ENCODE data around the gene COL3A1.

The COL3A1 gene

DNA sequence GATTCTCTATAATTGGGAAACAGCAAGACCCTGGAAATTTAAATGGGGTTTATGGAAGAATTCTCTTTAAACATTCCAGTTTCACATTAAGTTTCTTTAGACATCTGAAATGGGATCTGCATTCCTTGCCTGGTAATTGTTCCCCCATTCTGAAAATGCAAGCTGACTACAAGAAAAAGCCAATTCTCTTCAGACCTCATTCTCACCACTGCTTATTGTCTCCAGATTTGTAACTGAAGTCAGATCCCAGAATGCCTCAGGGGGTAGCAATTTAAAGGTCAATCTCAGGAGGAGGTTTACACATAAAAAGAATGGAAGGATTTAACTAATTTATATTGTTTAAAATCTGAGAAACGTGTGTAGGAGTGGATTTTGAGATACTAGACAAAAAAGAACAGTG is 41.2 kb downstream of the COL3A1 start:
- FAIRE-seq = no peak
- DNase-seq (ENCODE audit: low spot score) = no peak

DNA sequence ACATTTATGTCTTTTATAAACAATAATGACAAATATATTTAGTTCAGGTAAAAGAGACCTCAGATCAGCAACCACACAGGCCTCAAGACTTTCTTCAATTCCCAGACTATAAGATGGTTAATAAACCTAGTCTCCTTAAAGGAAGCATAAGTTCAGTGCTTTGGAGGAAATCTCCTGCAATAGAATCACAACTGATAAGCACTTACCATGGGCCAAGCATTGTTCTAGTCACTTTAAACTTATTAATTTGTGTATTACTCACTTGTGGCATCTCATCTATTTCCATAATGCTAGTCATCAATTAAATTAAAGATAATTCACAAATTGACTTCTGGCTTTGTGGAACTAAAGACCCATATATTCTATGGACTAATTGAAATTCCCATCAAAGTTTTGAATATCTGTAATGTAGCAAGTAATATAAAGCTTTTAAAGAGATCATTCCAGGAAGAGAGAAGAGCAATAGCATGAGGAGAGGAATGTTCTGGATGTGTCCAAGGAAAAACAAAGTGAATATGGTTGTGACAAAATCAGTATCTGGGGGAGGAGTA is 42.2 kb downstream of the COL3A1 start:
- DNase-seq (ENCODE audit: low spot score) (no peak), FAIRE-seq (no peak)

DNA sequence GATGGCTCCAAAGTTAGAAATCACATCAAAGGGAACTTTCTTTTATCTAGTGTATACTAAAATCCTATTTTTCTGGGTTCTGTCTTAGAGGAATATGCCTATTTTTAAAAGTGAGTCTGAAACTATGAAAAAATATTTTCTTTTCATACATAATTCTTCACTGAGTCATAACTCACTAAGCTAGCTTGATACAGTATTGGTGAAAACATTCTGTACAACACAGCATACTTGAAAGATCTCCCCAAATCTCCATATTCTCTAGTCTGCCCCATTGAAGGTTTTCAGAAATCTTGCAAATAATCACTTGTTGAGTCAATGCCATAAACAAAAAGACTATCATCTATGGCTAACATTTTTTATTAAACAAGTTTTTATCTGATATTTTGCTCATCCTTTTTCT is 44.5 kb downstream of the COL3A1 start:
- DNase-seq (ENCODE audit: low spot score) = no peak
- FAIRE-seq = no peak

DNA sequence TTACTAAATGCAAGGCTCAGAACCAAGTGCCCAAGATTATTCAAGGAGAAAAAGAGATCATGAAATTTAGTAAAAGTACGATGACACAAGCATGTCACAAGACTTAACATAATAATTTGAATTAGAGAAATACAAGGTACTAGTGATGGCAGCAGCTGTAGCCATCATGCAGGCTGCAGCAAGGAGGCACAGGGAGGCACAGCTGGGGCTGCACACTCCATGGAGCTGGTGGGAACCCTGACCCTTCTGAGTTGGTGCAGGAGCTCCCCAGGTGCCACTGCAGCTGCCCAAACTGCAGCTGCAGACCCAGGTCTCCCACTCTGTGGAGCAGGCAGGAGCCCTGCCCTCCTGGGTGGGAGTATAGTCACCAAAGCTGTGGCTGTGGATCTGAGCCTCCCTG is 46.0 kb downstream of the COL3A1 start:
- no peak for FAIRE-seq

DNA sequence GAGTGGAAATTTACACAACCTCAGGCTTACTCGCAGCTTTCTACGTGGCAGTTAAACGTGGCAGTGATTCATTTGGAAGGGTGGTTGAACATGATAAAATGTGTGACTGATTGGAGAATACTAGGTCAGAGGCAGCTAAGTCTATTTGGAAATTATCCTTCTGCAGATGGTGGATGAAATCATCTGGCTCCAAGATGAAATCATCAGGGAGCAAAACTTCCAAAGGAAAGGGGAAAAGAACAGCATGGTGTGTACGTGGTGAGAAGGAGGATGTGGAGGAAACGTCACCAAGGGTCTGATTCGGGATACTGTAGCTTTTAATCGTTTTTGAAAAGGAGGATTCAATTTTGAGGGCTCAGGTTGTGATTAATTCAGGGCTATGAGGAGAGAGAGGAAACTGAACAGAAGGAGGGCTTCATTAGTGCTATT is 47.9 kb downstream of the COL3A1 start:
- FAIRE-seq (no peak), DNase-seq (ENCODE audit: low spot score) (no peak)

More for the DNA sequence above, 46.0 kb downstream of the COL3A1 start:
- DNase-seq (ENCODE audit: low spot score) = no peak

DNA sequence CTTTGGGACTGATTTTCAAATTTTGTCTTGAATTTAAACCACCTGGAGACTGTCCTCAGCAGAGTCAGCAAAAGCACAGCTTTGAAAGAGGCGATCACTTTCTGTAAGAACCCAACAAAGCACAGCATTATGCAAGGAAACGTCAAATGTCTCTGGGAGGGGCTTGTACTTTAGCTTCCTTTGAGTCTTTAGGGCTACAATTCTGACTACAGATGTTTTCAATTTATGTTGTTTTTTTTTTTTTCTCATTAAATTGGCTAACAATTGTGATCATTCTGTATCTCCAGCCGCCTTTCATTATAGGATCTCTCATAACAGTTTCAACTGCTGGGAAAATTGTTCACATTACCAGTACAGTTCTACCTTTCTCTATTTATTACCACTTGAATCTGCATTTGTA is 48.3 kb downstream of the COL3A1 start:
- FAIRE-seq = no peak

DNA sequence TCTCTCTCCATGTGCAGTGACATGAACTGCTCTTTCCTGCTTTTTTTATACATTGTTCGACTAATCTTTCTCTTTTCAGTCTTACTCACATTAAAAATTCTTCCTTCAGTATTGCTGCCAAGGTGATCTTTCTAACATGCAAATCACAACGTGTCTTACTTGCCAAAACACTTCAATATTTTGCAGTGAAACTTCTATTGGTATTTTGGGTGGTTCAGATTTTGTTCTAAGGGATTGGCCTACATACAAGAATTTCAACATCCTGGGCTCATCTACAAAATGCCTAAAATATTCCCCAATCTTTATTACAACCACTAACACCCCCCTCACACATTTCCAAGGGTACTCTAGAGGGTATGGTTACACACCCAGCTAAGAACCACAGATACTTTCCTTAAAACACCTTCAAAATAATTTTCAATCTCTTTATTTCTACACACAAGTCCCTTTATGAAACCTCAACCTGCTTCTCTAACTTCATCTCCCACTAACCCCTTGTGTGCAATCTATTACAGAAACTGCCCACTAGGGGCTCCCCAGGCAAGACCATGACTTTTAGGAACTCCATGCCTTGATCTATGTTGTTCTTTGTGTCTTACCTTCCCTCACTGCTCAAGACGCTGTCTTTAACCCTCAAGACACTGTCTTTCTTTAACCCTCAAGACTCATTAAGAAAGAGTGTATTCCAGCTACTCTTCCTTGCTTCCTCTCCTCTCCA is 50.9 kb downstream of the COL3A1 start:
- DNase-seq (ENCODE audit: low spot score) = no peak
- no peak for FAIRE-seq

More for the DNA sequence above, 48.3 kb downstream of the COL3A1 start:
- DNase-seq (ENCODE audit: low spot score) = no peak

DNA sequence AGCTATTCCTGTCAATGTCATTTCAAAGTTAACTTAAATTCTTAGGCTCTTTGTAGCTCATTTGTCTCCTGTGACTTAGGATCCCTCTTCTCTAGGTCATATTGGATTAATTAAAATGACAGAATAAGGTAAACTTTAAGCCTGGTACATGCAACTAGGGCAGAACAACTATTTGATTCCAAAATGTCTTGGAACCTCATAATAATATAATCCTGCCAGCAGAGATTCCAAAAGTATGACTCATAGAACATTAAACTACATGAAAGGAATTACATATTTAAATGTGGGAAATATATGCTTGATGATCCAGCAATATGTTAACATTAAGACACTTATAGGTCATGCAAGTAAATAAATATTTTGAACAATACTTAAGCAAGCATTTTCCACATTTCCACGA is 63.3 kb downstream of the COL3A1 start:
- FAIRE-seq = no peak
- DNase-seq (ENCODE audit: low spot score) = no peak

DNA sequence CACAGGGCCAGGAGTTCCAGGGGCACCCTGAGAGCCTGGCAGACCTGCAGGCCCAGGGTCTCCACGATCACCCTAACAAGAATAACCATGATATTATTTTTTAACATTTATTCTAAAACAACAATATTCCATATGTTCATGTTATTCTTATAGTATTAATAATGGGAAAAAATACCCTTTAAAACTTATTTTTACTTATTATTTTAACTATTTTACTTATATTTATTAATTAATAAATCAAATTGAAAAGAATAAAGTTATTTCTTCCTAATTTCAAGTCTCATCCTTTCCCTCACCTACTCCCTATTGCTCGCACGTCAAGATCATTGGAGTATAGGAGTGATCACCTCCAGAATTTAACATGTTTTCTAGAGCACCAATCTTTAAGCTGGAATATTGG is 71.7 kb downstream of the COL3A1 start:
- FAIRE-seq (no peak), DNase-seq (ENCODE audit: low spot score) (no peak)

DNA sequence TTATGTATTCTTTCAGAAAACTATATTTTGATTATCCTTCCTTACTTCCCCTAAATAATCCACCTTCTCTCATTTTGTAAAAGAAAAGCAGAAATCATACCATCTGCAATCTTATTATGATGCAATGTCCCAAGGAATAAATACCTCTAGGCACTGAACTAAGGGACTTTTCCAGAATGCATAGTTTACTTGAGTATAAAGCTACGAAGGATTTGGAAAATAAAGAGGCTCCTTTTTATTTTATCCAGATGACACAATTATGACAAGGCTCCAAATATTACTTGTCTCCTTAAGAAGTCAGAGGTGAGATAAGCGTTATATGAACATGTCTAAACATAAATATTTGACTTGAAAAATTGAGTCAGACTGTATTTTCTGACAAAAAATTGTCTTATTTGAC is 72.1 kb downstream of the COL3A1 start:
- no peak for FAIRE-seq
- DNase-seq (ENCODE audit: low spot score) = no peak

DNA sequence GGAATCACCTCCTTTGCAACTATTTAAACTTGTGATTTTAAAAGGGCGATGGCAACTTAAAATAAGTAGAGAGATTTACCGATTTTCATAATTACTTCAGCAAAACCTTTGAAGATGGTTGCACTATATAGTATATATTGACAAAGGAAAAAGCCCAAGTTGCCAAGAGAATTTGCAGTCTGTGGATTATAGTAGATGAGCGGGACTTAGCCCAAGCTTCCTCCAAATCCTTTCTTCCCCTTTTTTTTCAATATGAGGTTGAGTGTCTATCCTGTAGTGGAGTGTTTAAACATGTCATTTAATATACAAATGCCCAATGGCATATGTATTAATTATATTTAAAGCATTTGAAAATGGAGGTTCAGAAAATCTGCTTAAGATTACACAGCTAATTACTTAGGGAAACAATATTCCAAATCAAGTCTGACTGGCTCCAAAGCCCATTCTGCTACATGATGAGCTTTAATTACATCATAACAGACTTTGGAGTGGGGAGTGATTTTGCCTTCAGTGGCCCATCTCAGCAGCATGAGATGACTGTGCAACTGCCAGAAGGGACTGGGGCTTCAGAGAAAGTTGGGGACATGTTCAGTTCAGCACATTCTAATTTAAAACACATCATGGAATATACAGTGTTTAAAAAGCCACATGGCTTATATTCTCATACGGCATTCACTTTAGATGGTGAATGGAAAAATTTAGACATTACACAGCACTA is 73.2 kb downstream of the COL3A1 start:
- no peak for DNase-seq (ENCODE audit: low spot score)
- no peak for FAIRE-seq

DNA sequence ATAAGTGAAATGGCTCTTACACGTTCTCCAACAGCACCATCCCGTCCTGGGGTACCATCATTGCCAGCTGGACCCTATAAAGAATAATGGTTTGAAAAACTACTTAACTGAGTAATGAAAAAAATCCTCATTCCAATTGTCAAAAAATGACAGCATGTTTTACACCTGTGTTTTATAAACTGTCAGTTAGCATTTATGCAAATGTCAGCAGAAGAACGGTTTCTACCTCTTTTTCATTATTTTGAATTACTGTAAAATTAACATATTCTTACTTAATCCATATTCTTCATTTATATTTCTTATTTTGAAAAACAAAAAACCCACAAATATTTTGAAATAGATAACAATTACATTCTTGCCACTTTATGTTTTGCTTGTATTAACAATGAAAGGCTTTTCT is 74.0 kb downstream of the COL3A1 start:
- no peak for DNase-seq (ENCODE audit: low spot score)
- FAIRE-seq = no peak

DNA sequence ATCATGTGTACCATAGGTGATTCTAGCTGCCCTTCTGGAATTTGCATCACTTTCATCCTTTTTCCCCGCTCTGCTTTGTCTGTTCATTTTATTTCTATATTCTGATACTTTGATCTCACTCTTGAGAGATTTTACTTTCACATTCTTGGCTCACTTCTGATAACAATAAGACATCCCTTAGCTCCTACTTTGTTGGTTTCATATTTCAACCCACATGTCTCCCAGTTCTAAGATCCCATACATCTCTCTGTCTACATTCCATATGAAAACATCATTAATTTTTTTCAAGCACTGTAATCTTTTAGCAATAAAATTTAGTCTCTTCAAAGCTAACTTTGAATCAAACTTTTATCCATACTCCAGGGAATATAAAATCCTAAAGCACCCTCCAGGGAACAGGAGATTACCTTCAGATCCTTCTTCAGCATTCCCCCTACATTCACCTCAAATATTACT is 75.6 kb downstream of the COL3A1 start:
- FAIRE-seq (no peak), DNase-seq (ENCODE audit: low spot score) (no peak)

DNA sequence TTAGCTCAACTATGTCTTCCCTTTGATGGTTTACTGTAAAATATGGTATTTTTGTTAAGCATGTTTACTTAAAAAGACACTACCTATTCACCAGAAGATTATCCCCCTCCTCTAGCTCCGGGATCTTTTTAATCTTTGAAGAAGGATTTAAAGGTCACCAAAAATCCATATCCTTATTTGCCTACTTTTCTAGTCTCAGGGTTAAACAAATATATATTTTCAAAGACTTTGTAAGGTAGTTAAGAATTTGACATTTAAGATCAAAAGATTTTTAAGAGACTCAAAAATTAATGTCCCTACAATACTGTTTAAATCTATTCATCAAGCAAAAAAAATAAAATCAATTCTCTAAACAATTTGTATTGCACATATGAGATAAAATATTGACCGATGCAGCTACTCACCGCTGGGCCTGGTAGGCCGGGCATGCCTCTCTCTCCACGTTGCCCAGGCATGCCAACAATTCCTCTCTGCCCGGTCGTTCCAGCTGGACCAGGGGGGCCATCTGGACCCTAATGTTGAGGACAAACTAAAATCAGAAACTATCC is 76.1 kb downstream of the COL3A1 start:
- FAIRE-seq = no peak

DNA sequence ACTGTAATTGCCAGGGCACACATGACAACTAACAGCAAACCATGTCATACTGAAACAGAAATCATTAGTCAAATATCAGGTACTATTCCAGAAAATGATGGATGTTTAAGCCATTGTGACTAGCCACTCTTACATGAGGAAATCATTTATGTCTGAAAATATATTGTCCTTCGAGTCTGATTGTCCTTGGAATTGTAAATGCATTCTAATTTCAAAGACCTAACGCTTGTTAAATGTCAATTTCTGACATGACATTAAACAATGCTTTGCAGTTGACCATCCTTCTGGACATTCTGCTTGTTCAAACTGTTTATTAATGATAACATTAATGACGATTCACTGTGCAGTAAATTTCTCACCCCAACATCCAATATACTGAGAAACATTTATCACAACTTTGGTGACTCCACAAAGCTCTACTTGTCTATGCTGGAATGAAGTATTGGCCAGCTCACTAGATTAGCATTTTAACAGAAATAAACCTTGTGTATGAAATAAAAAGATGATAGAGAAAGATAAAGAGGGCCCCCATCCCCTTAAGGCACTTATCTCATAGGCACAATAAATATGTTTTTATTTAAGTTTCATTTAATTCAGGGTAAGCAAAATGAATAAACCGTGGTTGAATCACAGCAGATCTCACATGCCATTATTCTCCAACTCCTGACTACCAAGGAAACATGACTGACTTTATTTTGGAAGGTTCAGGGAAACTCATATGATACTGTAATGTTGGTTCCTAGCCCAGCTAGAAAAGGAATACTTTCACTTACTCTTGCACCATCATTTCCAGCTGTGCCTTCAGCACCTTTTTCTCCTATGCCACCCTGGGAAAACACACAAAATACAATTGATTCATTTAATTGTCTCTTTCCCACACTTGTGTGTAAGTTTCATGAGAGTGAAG is 82.3 kb downstream of the COL3A1 start:
- no peak for DNase-seq (ENCODE audit: low spot score)
- FAIRE-seq = no peak

More for the DNA sequence above, 76.1 kb downstream of the COL3A1 start:
- DNase-seq (ENCODE audit: low spot score) = no peak

DNA sequence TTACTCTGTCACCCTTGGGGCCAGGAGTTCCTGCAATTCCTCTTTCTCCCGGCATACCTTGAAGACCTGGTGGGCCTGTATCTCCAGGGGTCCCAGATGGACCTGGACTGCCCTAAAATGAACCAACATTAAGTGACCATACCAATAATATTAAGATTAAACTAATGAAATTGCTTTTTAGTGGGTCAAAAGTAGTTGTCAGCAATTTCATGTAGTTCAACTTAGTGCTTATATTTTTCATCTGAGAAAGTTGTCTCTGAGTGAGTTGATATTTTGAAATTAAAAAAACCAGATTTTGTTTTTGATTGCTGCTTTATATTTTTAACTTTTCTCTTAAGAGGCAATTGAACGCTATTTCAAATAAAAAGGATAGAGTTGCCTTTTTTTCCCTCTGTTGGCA is 83.1 kb downstream of the COL3A1 start:
- DNase-seq (ENCODE audit: low spot score) (no peak), FAIRE-seq (no peak)

DNA sequence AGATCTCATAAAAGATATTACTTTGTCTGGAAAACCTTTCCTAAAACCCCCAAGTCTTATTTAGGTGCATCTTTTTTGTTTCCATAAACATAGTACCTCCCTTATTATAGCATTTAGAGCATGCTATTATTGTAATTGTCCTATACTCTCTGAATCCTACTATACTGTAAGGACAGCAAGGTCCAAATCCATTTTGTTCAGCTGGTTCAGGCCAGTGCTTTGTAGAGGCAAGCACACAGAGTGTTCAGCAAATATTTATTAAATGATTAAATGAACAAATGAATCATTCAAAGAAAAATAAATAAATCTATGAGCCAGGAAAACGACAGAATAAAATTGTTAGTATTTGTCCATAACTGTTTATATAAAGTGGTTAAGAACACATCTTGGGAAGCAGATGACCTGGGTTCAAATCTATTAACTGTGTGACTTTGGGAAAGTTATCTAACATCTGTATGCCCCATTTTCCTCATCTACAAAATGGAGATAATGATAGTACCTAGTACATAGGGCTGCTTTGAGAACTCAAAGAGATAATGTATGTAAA is 86.0 kb downstream of the COL3A1 start:
- FAIRE-seq (no peak), DNase-seq (ENCODE audit: low spot score) (no peak)
